MV-4-11 (cell line): ENCODE results near the gene HOOK2.

Experiments
- DNase-seq: peaks from one replicate; lab custom pipeline; 2025; lab: John Stamatoyannopoulos, UW

The HOOK2 gene

GRCh38 chr19:12783291-12783848 is 8.0 kb upstream of the HOOK2 start:
- DNase-seq: no peak

- DNase-seq: peak; percentile 89
Measured at GRCh38 chr19:12782424-12783290, 7.3 kb upstream of the HOOK2 start.

- no peak for DNase-seq
Measured at GRCh38 chr19:12782174-12782423, 6.7 kb upstream of the HOOK2 start.

- peak; percentile 63 for DNase-seq
Measured at GRCh38 chr19:12779162-12779993, 4.0 kb upstream of the HOOK2 start.

- no peak for DNase-seq
Measured at GRCh38 chr19:12778905-12779161, 3.5 kb upstream of the HOOK2 start.

GRCh38 chr19:12778017-12778904 is 2.9 kb upstream of the HOOK2 start:
- DNase-seq: peak; percentile 64

GRCh38 chr19:12777217-12778016 is 2.1 kb upstream of the HOOK2 start:
- peak; percentile 73 for DNase-seq

- peak; percentile 56 for DNase-seq
Measured at GRCh38 chr19:12773571-12773970, 1.8 kb downstream of the HOOK2 start.

GRCh38 chr19:12772323-12772722 is 3.0 kb downstream of the HOOK2 start:
- DNase-seq: no peak

- no peak for DNase-seq
Measured at GRCh38 chr19:12770922-12771321, 4.4 kb downstream of the HOOK2 start.

GRCh38 chr19:12769689-12770088 is 5.7 kb downstream of the HOOK2 start:
- DNase-seq: no peak

- DNase-seq: no peak
Measured at GRCh38 chr19:12767666-12768065, 7.7 kb downstream of the HOOK2 start.

- no peak for DNase-seq
Measured at GRCh38 chr19:12767150-12767549, 8.2 kb downstream of the HOOK2 start.

GRCh38 chr19:12766051-12766521 is 9.3 kb downstream of the HOOK2 start:
- DNase-seq: no peak

- DNase-seq: no peak
Measured at GRCh38 chr19:12764698-12765097, 10.7 kb downstream of the HOOK2 start.

- DNase-seq: no peak
Measured at GRCh38 chr19:12763100-12763499, 12.3 kb downstream of the HOOK2 start.

GRCh38 chr19:12759686-12760085 is 15.7 kb downstream of the HOOK2 start:
- no peak for DNase-seq

GRCh38 chr19:12757544-12758274 is 17.6 kb downstream of the HOOK2 start:
- peak; percentile 61 for DNase-seq

- no peak for DNase-seq
Measured at GRCh38 chr19:12756150-12756883, 19.0 kb downstream of the HOOK2 start.
